NB4 (cell line): Measurements from ENCODE around the gene MT2A.

ENCODE experiments used
- MYC ChIP-seq: IDR thresholded peaks from 2 replicates; pipeline ENCODE4 v1.6.1; 2011; ENCODE audit warnings: low read depth, low read length
- POLR2A ChIP-seq: IDR thresholded peaks from 2 replicates; pipeline ENCODE4 v1.6.1; 2011; ENCODE audit warnings: mild to moderate bottlenecking; ENCODE audit not compliant: insufficient read length; ENCODE audit errors: extremely low read depth
- TF ChIP-seq, protein P1 (sequence below): IDR thresholded peaks from one replicate; pipeline ENCODE4 v1.5.1; 2012; ENCODE audit warnings: low read depth, low read length
- TF ChIP-seq, protein P2 (sequence below): IDR thresholded peaks from 2 replicates; pipeline ENCODE4 v1.6.1; 2011; ENCODE audit warnings: low read depth, low read length

DNA sequence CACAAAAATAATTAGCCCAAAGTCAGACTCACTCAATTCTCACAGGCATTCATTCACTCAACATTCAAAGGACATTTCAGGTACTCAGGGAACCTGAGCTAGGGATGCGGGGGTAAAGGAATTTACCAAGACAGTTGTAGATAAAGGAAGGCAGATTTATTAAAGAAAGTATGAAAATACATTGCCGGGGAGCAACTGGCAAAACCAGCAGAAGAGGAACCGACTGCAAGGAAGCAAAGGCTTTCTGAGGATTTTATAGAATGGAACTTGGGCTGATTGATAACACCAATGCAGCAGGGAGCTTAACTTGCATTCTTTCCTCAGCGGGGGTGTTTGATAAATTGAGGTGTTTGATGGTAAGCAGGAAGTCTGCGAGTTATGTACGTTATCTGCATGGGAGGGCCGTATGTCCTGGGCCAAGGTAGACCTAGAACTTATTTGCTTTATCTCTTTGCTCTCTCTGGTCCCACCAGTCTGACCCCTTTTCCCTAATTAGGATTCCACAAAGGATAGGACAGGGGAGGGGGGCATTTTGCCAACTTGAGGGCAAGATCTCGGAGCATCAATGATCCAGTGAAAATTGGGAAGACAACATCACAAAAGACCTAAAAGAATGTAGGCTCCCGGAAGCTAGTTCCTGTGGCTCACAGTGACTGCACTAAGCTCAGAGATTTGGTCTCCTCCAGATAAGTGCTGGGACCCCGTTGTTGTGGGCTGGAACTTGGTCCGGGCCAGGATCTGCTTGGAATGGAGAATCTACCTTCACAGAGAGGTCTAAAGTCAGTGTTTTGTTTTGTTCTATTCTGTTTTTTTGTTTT lies 24.8 kb upstream of the MT2A start:
- TF ChIP-seq, protein P1, sequence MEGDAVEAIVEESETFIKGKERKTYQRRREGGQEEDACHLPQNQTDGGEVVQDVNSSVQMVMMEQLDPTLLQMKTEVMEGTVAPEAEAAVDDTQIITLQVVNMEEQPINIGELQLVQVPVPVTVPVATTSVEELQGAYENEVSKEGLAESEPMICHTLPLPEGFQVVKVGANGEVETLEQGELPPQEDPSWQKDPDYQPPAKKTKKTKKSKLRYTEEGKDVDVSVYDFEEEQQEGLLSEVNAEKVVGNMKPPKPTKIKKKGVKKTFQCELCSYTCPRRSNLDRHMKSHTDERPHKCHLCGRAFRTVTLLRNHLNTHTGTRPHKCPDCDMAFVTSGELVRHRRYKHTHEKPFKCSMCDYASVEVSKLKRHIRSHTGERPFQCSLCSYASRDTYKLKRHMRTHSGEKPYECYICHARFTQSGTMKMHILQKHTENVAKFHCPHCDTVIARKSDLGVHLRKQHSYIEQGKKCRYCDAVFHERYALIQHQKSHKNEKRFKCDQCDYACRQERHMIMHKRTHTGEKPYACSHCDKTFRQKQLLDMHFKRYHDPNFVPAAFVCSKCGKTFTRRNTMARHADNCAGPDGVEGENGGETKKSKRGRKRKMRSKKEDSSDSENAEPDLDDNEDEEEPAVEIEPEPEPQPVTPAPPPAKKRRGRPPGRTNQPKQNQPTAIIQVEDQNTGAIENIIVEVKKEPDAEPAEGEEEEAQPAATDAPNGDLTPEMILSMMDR, result no peak
- TF ChIP-seq POLR2A, result no peak
- no peak for TF ChIP-seq MYC
- TF ChIP-seq, protein P2, sequence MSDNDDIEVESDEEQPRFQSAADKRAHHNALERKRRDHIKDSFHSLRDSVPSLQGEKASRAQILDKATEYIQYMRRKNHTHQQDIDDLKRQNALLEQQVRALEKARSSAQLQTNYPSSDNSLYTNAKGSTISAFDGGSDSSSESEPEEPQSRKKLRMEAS, result no peak
